ENCODE results near the gene USP37.

The USP37 gene

DNA sequence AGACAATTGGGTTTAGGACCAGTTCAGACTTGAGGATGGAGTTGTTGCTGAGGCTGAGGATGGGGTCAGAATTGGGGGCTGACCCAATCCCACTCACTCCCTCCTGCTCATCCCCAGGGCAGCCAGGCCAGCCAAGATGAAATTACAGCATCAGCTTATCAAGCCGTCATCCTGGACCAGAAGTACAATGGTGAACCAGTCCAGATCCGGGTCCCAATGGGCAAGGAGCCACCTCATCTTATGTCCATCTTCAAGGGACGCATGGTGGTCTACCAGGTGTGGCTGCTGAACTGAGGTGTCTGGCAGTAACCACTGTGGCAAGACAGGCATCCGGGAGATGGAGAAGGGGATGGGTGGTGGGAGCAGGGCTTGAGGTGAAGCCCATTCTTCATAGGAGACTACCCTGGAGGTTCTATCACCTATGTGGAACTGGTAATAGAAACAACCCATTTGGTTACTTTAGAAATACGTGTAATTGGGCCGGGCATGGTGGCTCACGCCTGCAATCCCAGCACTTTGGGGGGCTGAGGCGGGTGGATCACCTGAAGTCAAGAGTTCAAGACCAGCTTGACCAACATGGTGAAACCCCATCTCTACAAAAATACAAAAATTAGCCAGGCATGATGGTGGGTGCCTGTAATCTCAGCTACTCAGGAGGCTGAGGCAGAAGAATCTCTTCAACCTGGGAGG is 135.3 kb downstream of the USP37 start:
- TF ChIP-seq, protein P1, sequence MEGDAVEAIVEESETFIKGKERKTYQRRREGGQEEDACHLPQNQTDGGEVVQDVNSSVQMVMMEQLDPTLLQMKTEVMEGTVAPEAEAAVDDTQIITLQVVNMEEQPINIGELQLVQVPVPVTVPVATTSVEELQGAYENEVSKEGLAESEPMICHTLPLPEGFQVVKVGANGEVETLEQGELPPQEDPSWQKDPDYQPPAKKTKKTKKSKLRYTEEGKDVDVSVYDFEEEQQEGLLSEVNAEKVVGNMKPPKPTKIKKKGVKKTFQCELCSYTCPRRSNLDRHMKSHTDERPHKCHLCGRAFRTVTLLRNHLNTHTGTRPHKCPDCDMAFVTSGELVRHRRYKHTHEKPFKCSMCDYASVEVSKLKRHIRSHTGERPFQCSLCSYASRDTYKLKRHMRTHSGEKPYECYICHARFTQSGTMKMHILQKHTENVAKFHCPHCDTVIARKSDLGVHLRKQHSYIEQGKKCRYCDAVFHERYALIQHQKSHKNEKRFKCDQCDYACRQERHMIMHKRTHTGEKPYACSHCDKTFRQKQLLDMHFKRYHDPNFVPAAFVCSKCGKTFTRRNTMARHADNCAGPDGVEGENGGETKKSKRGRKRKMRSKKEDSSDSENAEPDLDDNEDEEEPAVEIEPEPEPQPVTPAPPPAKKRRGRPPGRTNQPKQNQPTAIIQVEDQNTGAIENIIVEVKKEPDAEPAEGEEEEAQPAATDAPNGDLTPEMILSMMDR (IDR thresholded peaks at IDR 0.05; ENCODE audit: insufficient read depth, low read length) = no peak
- no peak for TF ChIP-seq GABPA (IDR thresholded peaks at IDR 0.05; ENCODE audit: low read depth)
- TF ChIP-seq, protein P2, sequence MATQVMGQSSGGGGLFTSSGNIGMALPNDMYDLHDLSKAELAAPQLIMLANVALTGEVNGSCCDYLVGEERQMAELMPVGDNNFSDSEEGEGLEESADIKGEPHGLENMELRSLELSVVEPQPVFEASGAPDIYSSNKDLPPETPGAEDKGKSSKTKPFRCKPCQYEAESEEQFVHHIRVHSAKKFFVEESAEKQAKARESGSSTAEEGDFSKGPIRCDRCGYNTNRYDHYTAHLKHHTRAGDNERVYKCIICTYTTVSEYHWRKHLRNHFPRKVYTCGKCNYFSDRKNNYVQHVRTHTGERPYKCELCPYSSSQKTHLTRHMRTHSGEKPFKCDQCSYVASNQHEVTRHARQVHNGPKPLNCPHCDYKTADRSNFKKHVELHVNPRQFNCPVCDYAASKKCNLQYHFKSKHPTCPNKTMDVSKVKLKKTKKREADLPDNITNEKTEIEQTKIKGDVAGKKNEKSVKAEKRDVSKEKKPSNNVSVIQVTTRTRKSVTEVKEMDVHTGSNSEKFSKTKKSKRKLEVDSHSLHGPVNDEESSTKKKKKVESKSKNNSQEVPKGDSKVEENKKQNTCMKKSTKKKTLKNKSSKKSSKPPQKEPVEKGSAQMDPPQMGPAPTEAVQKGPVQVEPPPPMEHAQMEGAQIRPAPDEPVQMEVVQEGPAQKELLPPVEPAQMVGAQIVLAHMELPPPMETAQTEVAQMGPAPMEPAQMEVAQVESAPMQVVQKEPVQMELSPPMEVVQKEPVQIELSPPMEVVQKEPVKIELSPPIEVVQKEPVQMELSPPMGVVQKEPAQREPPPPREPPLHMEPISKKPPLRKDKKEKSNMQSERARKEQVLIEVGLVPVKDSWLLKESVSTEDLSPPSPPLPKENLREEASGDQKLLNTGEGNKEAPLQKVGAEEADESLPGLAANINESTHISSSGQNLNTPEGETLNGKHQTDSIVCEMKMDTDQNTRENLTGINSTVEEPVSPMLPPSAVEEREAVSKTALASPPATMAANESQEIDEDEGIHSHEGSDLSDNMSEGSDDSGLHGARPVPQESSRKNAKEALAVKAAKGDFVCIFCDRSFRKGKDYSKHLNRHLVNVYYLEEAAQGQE (IDR thresholded peaks at IDR 0.05; ENCODE audit: insufficient replicate concordance, low read depth) = no peak
- no peak for TF ChIP-seq POLR2AphosphoS5 (IDR thresholded peaks at IDR 0.05; ENCODE audit: low read depth)
- TF ChIP-seq SPI1 (IDR thresholded peaks at IDR 0.05; ENCODE audit: borderline replicate concordance, low read depth) = no peak
- DNase-seq (ENCODE audit: low read depth in 1 of 2, low spot score in 1 of 2) = no peak
- no peaks in the 10 kb centered on the region for H3K27me3 ChIP-seq (ENCODE audit: insufficient read depth, poor library complexity, severe bottlenecking)

DNA sequence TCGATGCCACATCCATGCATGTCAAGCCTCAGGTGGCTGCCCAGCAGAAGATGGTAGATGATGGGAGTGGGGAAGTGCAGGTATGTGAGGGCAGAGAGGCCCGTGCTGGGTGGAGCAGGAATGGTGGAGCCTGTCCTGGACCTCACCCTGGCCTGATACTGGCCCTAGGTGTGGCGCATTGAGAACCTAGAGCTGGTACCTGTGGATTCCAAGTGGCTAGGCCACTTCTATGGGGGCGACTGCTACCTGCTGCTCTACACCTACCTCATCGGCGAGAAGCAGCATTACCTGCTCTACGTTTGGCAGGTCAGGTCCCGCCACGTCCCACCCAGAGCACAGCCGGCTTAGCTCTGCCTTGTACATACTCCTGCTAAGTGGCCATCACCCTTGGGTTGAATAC is 136.3 kb downstream of the USP37 start:
- Histone ChIP-seq H3K27ac (replicated peaks) (no peak overlapping the region), H3K27me3 (ENCODE audit: insufficient read depth, poor library complexity, severe bottlenecking) (no peaks in the 10 kb centered on the region), H3K4me3 (replicated peaks; ENCODE audit: insufficient read depth, low read length) (no peak overlapping the region)
- TF ChIP-seq GABPA (IDR thresholded peaks at IDR 0.05; ENCODE audit: low read depth) (no peak), POLR2AphosphoS5 (IDR thresholded peaks at IDR 0.05; ENCODE audit: low read depth) (no peak), SPI1 (IDR thresholded peaks at IDR 0.05; ENCODE audit: borderline replicate concordance, low read depth) (no peak)
- TF ChIP-seq, protein P2 (IDR thresholded peaks at IDR 0.05; ENCODE audit: insufficient replicate concordance, low read depth) = no peak
- TF ChIP-seq, protein P1 (IDR thresholded peaks at IDR 0.05; ENCODE audit: insufficient read depth, low read length) = no peak
- no peak for DNase-seq (ENCODE audit: low read depth in 1 of 2, low spot score in 1 of 2)

More for the DNA sequence above, 135.3 kb downstream of the USP37 start:
- no peak overlapping the region for H3K4me3 ChIP-seq (replicated peaks; ENCODE audit: insufficient read depth, low read length)
- H3K27ac ChIP-seq (replicated peaks) = no peak overlapping the region

DNA sequence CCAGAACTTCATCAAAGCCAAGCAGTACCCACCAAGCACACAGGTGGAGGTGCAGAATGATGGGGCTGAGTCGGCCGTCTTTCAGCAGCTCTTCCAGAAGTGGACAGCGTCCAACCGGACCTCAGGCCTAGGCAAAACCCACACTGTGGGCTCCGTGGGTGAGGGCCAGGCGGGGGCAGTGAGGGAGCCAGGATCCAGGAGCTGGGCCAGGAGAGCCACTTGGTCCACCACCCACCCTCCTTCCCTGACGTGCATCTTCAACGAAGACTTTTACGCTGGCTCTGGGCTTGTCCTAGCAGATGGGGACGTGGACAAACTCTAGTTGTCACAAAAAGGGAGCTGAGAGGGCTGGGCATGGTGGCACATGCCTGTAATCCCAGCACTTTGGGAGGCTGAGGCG is 137.4 kb downstream of the USP37 start:
- DNase-seq (ENCODE audit: low read depth in 1 of 2, low spot score in 1 of 2) = no peak
- no peak overlapping the region for H3K4me3 ChIP-seq (replicated peaks; ENCODE audit: insufficient read depth, low read length)
- H3K27ac ChIP-seq (replicated peaks) = no peak overlapping the region
- TF ChIP-seq, protein P1 (IDR thresholded peaks at IDR 0.05; ENCODE audit: insufficient read depth, low read length) = no peak
- no peak for TF ChIP-seq SPI1 (IDR thresholded peaks at IDR 0.05; ENCODE audit: borderline replicate concordance, low read depth)
- TF ChIP-seq, protein P2 (IDR thresholded peaks at IDR 0.05; ENCODE audit: insufficient replicate concordance, low read depth) = no peak
- no peaks in the 10 kb centered on the region for H3K27me3 ChIP-seq (ENCODE audit: insufficient read depth, poor library complexity, severe bottlenecking)

Data from HL-60 (cell line).